HEK293T (cell line): ENCODE results near the gene BICD2.

Experiments
- CTCF ChIA-PET: fragments of 350-600 bp; formaldehyde crosslinking; extraction: SDS; loops from one replicate; lab custom pipeline; 2021; ENCODE audit warnings: antibody characterized with exemption, inconsistent platforms; lab: Yijun Ruan, JAX
- POLR2A ChIA-PET: fragments of 350-600 bp; formaldehyde crosslinking; extraction: SDS; loops from one replicate; lab custom pipeline; 2020; ENCODE audit warnings: antibody characterized with exemption, inconsistent platforms; lab: Yijun Ruan, JAX
- DNase-seq: peaks from one replicate; pipeline ENCODE4 v3.0.0; 2012; ENCODE audit warnings: mixed read lengths; ENCODE audit errors: extremely low spot score
- ARNT ChIP-seq: fragments of 450-650 bp; IDR thresholded peaks from 2 replicates; pipeline ENCODE4 v1.6.1; 2017; ENCODE audit warnings: mild to moderate bottlenecking
- BHLHE40 ChIP-seq: fragments of 450-650 bp; IDR thresholded peaks from 2 replicates; pipeline ENCODE4 v1.6.1; 2016; ENCODE audit warnings: mild to moderate bottlenecking, moderate library complexity, borderline replicate concordance
- CTBP1 ChIP-seq: fragments of 450-650 bp; IDR thresholded peaks from 2 replicates; pipeline ENCODE4 v1.6.1; 2016; ENCODE audit warnings: borderline replicate concordance
- ELF4 ChIP-seq: fragments of 450-650 bp; IDR thresholded peaks from 2 replicates; pipeline ENCODE4 v1.6.1; 2017; ENCODE audit warnings: antibody characterized with exemption
- FOXA1 ChIP-seq: fragments of 450-650 bp; IDR thresholded peaks from 2 replicates; pipeline ENCODE4 v1.6.1; 2016; ENCODE audit warnings: mild to moderate bottlenecking
- FOXK2 ChIP-seq: fragments of 450-650 bp; IDR thresholded peaks from 2 replicates; pipeline ENCODE4 v1.6.1; 2016; ENCODE audit warnings: mild to moderate bottlenecking
- FOXM1 ChIP-seq: fragments of 450-650 bp; IDR thresholded peaks from 2 replicates; pipeline ENCODE4 v1.6.1; 2017; ENCODE audit warnings: mild to moderate bottlenecking, borderline replicate concordance
- HDGF ChIP-seq: fragments of 450-650 bp; IDR thresholded peaks from 2 replicates; pipeline ENCODE4 v1.6.1; 2017; ENCODE audit warnings: antibody characterized with exemption, borderline replicate concordance
- L3MBTL2 ChIP-seq: fragments of 450-650 bp; conservative IDR thresholded peaks from 2 replicates; pipeline ENCODE4 v1.6.1; 2016; ENCODE audit warnings: mild to moderate bottlenecking
- LEF1 ChIP-seq: fragments of 450-650 bp; IDR thresholded peaks from 2 replicates; pipeline ENCODE4 v1.6.1; 2017; ENCODE audit warnings: mild to moderate bottlenecking, borderline replicate concordance
- NFRKB ChIP-seq: fragments of 450-650 bp; IDR thresholded peaks from 2 replicates; pipeline ENCODE4 v1.6.1; 2016; ENCODE audit warnings: mild to moderate bottlenecking, moderate library complexity
- PKNOX1 ChIP-seq: fragments of 450-650 bp; IDR thresholded peaks from 2 replicates; pipeline ENCODE4 v1.6.1; 2016
- SP1 ChIP-seq: fragments of 450-650 bp; IDR thresholded peaks from 2 replicates; pipeline ENCODE4 v1.6.1; 2017
- SUZ12 ChIP-seq: fragments of 450-650 bp; IDR thresholded peaks from 2 replicates; pipeline ENCODE4 v1.6.1; 2016; ENCODE audit warnings: mild to moderate bottlenecking
- TARDBP ChIP-seq: fragments of 450-650 bp; IDR thresholded peaks from 2 replicates; pipeline ENCODE4 v1.6.1; 2016
- ZNF384 ChIP-seq: fragments of 450-650 bp; IDR thresholded peaks from 2 replicates; pipeline ENCODE4 v1.6.1; 2016

BICD2 gene

GRCh38 chr9:92754091-92754745 is 10.4 kb downstream of the BICD2 start:
- TF ChIP-seq ELF4 (no peak), FOXK2 (no peak), TARDBP (no peak), ZNF384 (no peak), ARNT (no peak), NFRKB (no peak), PKNOX1 (no peak), CTBP1 (no peak), L3MBTL2 (no peak), HDGF (no peak), FOXA1 (no peak), FOXM1 (no peak), SP1 (no peak), SUZ12 (no peak), LEF1 (no peak), BHLHE40 (no peak)
- ChIA-PET CTCF (no interaction called here), POLR2A (no interaction called here)
- no peak for DNase-seq

- ChIA-PET CTCF (no interaction called here), POLR2A (no interaction called here)
- no peak for DNase-seq
- TF ChIP-seq L3MBTL2: no peak
- TF ChIP-seq PKNOX1: no peak
- no peak for TF ChIP-seq BHLHE40
- no peak for TF ChIP-seq NFRKB
- no peak for TF ChIP-seq ZNF384
- TF ChIP-seq SP1: no peak
- TF ChIP-seq TARDBP: no peak
- no peak for TF ChIP-seq FOXA1
- TF ChIP-seq FOXK2: no peak
These were observed 11.7 kb downstream of the BICD2 start for GRCh38 chr9:92752812-92753404.

GRCh38 chr9:92749934-92750315 is 14.7 kb downstream of the BICD2 start:
- ChIA-PET CTCF (no interaction called here), POLR2A (no interaction called here)
- no peak for TF ChIP-seq ARNT
- TF ChIP-seq SP1: no peak
- TF ChIP-seq NFRKB: no peak
- no peak for TF ChIP-seq ELF4
- TF ChIP-seq CTBP1: no peak
- TF ChIP-seq PKNOX1: no peak
- TF ChIP-seq LEF1: no peak
- no peak for TF ChIP-seq L3MBTL2
- TF ChIP-seq TARDBP: no peak
- no peak for TF ChIP-seq SUZ12
- TF ChIP-seq FOXM1: no peak
- TF ChIP-seq FOXA1: no peak
- TF ChIP-seq BHLHE40: no peak
- no peak for TF ChIP-seq HDGF
- TF ChIP-seq FOXK2: no peak
- no peak for TF ChIP-seq ZNF384

GRCh38 chr9:92749071-92749933 is 15.3 kb downstream of the BICD2 start:
- no peak for DNase-seq
- ChIA-PET CTCF (no interaction called here), POLR2A (no interaction called here)
- TF ChIP-seq TARDBP: no peak
- no peak for TF ChIP-seq CTBP1
- no peak for TF ChIP-seq FOXA1
- TF ChIP-seq FOXK2: no peak
- TF ChIP-seq LEF1: no peak
- no peak for TF ChIP-seq NFRKB
- no peak for TF ChIP-seq ZNF384
- no peak for TF ChIP-seq L3MBTL2
- TF ChIP-seq ARNT: no peak
- TF ChIP-seq SUZ12: no peak
- TF ChIP-seq SP1: no peak
- no peak for TF ChIP-seq BHLHE40
- no peak for TF ChIP-seq ELF4
- no peak for TF ChIP-seq HDGF
- no peak for TF ChIP-seq PKNOX1

More at GRCh38 chr9:92749934-92750315, 14.7 kb downstream of the BICD2 start:
- no peak for DNase-seq

GRCh38 chr9:92748233-92748497 is 16.5 kb downstream of the BICD2 start:
- no peak for TF ChIP-seq FOXA1
- no peak for TF ChIP-seq BHLHE40
- TF ChIP-seq FOXK2: no peak
- TF ChIP-seq L3MBTL2: no peak
- POLR2A ChIA-PET: no interaction called here

More at GRCh38 chr9:92748233-92748497, 16.5 kb downstream of the BICD2 start:
- CTCF ChIA-PET: no interaction called here
- no peak for DNase-seq
